Cardiac fibroblast (primary cell): ENCODE results near the gene FRK.

ENCODE experiments used
- DNase-seq, 2 donors: peaks; one replicate each; pipeline versions ENCODE4 v3.0.0 to v3.0.0-alpha.2; 2010; ENCODE audit warnings: low read depth in 2 of 2
- H3K4me3 ChIP-seq, 2 donors: replicated peaks in 1 of 2; 1 replicate in 1 of 2; 2 replicates in 1 of 2; pipeline ENCODE4 v1.5.1; 2011; ENCODE audit warnings: low read depth in 2 of 2, low read length in 2 of 2, mild to moderate bottlenecking in 2 of 2, moderate library complexity in 1 of 2
- CTCF ChIP-seq: IDR thresholded peaks from one replicate; pipeline ENCODE4 v1.5.1; 2011; ENCODE audit warnings: low read depth, mild to moderate bottlenecking, low read length, inconsistent platforms

Gene FRK

GRCh38 chr6:116040993-116041392 is 19.7 kb downstream of the FRK start:
- no peak for TF ChIP-seq CTCF
- H3K4me3 ChIP-seq, result no peak overlapping the region
- DNase-seq, result no peak

GRCh38 chr6:116036885-116037284 is 23.8 kb downstream of the FRK start:
- no peak for TF ChIP-seq CTCF

GRCh38 chr6:116036075-116036773 is 24.5 kb downstream of the FRK start:
- no peak overlapping the region for H3K4me3 ChIP-seq
- DNase-seq, result no peak
- TF ChIP-seq CTCF, result no peak

More at GRCh38 chr6:116036885-116037284, 23.8 kb downstream of the FRK start:
- no peak overlapping the region for H3K4me3 ChIP-seq
- DNase-seq, result peak in 1 of 2 donors; percentile 13

GRCh38 chr6:116035616-116036015 is 25.1 kb downstream of the FRK start:
- no peak for DNase-seq
- no peak overlapping the region for H3K4me3 ChIP-seq
- no peak for TF ChIP-seq CTCF

GRCh38 chr6:116034327-116034726 is 26.4 kb downstream of the FRK start:
- no peak for TF ChIP-seq CTCF
- peak; percentile 68 to 76 for DNase-seq
- no peak overlapping the region for H3K4me3 ChIP-seq

- no peak for DNase-seq
- H3K4me3 ChIP-seq, result no peak overlapping the region
Observed at GRCh38 chr6:116033687-116034303, 26.9 kb downstream of the FRK start.

More at GRCh38 chr6:116033687-116034303, 26.9 kb downstream of the FRK start:
- TF ChIP-seq CTCF, result no peak
